Activated T-cell treated with anti-CD3 and anti-CD28 coated beads for 1 hour (primary cell): ENCODE measurements around the gene KLHL26.

Experiments used
- DNase-seq: peaks from one replicate; pipeline ENCODE4 v3.0.0-alpha.2; 2020; ENCODE audit warnings: low read depth

KLHL26 gene

DNA sequence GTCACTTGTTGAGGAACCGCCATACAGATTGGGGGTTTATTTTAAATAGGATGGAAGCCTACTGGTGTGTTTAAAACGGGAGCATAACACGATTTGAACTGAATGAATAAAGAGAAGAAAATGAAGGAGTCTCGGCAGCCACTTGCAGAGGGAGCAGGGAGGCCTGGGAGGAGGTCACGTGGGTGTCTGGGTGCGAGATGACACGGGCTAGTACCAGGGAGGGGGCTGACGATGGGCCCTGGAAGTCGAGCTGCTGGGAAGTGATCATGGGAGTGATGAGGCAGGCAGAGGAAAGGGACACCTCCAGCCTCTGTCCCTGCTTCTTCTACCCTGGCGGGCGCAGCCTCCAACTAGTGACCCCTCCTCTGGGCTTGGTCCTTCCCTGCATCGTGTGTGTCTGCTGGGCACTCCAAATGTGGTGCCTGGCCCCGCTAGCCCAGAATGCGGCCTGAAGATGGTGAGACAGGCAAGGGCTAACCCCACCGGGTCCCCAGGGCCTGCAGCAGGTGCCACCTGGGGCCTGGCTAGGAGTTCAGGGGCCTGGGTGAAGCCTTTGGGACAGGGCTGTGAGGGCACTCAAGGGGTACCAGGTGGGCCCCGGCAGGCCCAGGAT is 82.1 kb downstream of the KLHL26 start:
- DNase-seq, result no peak

DNA sequence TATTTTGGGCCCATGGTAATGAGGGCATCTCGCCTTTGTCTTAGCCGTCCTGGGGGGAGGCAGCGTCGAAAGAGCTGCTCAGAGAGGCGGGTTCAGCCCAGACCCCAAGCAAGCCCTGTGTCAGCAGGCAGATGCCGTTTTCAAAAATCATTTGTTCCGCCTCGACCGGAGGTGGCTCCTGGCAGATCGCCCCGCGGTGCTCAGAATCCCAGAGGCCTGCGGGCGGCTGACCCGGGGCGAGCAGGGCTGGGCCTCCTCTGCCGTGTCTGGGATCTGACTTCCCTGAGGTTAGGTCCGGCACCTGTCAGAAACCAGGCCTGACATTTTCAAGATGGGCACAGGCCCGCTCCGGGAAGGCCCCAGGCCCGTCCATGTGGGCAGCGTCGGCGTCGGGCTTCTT is 82.7 kb downstream of the KLHL26 start:
- DNase-seq, result no peak
